Measurements from ENCODE around the gene KIAA1958.

DNA sequence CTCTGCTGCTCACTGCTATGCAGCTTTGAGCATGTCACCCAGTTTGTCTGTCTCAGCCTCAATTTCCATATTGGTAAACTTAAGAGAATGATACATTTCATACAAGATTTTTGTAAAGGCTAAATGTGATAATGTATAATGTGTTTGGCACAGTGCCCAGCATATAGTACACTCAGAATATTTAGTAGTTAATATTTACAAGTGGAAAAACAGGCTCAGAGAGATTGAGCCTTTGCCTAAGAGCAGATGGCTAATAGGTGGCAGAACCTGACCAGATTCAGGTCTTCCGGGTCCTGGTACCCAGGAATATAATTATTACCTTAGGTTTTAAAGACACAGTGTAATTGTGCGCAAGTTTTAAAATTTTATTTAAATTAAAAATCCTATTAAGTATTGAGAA is 46.8 kb upstream of the KIAA1958 start:
- no peak for TF ChIP-seq POLR2AphosphoS5 (IDR thresholded peaks at IDR 0.05)
- TF ChIP-seq, protein P1, sequence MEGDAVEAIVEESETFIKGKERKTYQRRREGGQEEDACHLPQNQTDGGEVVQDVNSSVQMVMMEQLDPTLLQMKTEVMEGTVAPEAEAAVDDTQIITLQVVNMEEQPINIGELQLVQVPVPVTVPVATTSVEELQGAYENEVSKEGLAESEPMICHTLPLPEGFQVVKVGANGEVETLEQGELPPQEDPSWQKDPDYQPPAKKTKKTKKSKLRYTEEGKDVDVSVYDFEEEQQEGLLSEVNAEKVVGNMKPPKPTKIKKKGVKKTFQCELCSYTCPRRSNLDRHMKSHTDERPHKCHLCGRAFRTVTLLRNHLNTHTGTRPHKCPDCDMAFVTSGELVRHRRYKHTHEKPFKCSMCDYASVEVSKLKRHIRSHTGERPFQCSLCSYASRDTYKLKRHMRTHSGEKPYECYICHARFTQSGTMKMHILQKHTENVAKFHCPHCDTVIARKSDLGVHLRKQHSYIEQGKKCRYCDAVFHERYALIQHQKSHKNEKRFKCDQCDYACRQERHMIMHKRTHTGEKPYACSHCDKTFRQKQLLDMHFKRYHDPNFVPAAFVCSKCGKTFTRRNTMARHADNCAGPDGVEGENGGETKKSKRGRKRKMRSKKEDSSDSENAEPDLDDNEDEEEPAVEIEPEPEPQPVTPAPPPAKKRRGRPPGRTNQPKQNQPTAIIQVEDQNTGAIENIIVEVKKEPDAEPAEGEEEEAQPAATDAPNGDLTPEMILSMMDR (IDR thresholded peaks at IDR 0.05), result no peak
